ENCODE measurements around the gene FAM114A2.

DNA sequence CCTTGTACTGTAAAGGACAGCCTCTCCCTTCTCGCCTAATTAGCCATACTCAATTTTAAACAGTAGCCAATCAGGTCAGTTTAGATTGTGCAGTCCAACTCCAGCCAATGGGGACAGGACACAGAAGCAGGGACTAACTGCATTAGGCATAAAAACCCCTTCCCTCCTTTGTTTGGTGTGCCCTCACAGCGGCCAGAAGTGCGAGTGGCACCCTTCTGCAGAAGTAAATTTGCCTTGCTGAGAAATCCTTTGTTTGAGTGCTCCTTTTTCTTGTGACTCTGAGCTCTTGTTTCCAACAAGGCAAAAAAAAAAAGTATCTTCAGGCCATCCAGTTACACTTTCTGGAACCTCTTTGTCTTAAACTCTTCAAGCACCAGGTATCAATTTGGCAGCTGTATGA, 97.4 kb downstream of the FAM114A2 start:
- TF ChIP-seq, protein P1, sequence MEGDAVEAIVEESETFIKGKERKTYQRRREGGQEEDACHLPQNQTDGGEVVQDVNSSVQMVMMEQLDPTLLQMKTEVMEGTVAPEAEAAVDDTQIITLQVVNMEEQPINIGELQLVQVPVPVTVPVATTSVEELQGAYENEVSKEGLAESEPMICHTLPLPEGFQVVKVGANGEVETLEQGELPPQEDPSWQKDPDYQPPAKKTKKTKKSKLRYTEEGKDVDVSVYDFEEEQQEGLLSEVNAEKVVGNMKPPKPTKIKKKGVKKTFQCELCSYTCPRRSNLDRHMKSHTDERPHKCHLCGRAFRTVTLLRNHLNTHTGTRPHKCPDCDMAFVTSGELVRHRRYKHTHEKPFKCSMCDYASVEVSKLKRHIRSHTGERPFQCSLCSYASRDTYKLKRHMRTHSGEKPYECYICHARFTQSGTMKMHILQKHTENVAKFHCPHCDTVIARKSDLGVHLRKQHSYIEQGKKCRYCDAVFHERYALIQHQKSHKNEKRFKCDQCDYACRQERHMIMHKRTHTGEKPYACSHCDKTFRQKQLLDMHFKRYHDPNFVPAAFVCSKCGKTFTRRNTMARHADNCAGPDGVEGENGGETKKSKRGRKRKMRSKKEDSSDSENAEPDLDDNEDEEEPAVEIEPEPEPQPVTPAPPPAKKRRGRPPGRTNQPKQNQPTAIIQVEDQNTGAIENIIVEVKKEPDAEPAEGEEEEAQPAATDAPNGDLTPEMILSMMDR (IDR thresholded peaks at IDR 0.05): no peak
- TF ChIP-seq POLR2A (IDR thresholded peaks at IDR 0.05): no peak
